Right atrium auricular region (tissue), 2 donors: Measurements from ENCODE around the gene PGAP3. TPM values are rescaled to one million over a fixed set of nuclear protein-coding genes. Genes with fewer than 3 reads are reported as not detected.

Experiments used
- DNase-seq: peaks from one replicate; pipeline ENCODE4 v3.0.0-alpha.2; 2019; ENCODE audit warnings: low spot score
- H3K27ac ChIP-seq, 2 donors: fragments of 200-600 bp; sonication (generic); 1 replicate in 1 of 2; 2 replicates in 1 of 2; pipeline ENCODE4 v1.5.1; 2016 to 2019
- H3K27me3 ChIP-seq, 2 donors: fragments of 200-600 bp; sonication (generic); one replicate each; pipeline versions ENCODE4 v1.5.1 to v1.6.0; 2017 to 2019
- H3K36me3 ChIP-seq: fragments of 200-600 bp; sonication (generic); one replicate; pipeline ENCODE4 v1.5.1; 2016
- H3K4me1 ChIP-seq, 2 donors: fragments of 200-600 bp; sonication (generic); one replicate each; pipeline versions ENCODE4 v1.5.1 to v1.6.0; 2017 to 2019
- H3K4me3 ChIP-seq, 2 donors: fragments of 200-600 bp; sonication (generic); 1 replicate in 1 of 2; 2 replicates in 1 of 2; pipeline ENCODE4 v1.5.1; 2017 to 2019; ENCODE audit warnings: mild to moderate bottlenecking in 1 of 2, moderate library complexity in 1 of 2
- H3K9me3 ChIP-seq, 2 donors: fragments of 200-600 bp; sonication (generic); one replicate each; pipeline ENCODE4 v1.5.1; 2019
- total RNA-seq, 2 donors: library from RNA; depleted of rRNA; stranded (reverse); fragments of >200 nt; gene quantifications; one replicate each; pipeline ENCODE4 v1.1.0, GENCODE V29; 2016
- TF ChIP-seq, protein P1 (sequence below), 2 donors: fragments of 200-600 bp; sonication (generic); IDR thresholded peaks; one replicate each; pipeline ENCODE4 v1.5.1; 2019; ENCODE audit warnings: antibody characterized with exemption in 2 of 2

Gene PGAP3
- total RNA-seq, 2 donors from 2014 or later: 14.0 to 21.6 TPM

DNA sequence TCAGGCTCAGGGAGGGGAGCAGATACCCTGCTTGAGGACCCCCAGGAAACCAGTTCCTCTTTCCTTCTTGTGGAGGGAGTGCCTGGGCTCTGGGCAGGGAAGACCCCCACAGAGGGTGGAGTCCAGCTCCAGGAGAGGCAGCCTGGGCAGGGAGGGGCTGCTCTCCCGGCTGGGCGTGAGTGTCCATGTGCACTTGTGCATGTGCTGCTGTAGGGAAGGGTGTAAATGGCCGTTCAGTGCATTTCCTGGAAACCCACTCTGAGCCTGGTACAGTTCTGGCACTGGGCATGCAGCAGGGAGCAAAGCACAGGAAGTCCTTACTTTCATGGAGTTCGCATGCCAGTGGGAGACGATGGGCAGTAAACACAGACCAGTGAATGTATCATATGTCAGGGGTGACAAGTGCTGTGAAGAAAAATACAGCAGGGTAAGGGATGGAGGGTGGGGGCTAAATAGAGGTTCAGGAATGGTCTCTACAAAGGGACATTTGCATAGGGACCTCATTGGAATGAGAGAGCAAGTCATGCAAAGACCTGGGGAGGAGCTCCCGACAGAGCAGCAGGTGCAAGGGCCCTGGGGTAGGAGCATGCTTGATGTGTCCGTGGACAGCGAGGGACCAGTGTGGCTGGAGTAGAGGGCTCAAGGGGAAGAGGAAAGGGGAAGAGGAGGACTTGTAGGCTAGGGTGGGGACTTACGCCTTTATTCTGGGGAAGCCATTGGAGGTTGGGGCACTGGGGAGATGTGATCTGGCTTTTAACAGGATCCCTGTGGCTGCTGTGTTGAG is 45.4 kb downstream of the PGAP3 start:
- no peaks in the 10 kb centered on the region for H3K27me3 ChIP-seq
- no peaks in the 10 kb centered on the region for H3K9me3 ChIP-seq
- TF ChIP-seq, protein P1, sequence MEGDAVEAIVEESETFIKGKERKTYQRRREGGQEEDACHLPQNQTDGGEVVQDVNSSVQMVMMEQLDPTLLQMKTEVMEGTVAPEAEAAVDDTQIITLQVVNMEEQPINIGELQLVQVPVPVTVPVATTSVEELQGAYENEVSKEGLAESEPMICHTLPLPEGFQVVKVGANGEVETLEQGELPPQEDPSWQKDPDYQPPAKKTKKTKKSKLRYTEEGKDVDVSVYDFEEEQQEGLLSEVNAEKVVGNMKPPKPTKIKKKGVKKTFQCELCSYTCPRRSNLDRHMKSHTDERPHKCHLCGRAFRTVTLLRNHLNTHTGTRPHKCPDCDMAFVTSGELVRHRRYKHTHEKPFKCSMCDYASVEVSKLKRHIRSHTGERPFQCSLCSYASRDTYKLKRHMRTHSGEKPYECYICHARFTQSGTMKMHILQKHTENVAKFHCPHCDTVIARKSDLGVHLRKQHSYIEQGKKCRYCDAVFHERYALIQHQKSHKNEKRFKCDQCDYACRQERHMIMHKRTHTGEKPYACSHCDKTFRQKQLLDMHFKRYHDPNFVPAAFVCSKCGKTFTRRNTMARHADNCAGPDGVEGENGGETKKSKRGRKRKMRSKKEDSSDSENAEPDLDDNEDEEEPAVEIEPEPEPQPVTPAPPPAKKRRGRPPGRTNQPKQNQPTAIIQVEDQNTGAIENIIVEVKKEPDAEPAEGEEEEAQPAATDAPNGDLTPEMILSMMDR (IDR thresholded peaks at IDR 0.05): no peak
- no peak for DNase-seq
- peaks cover 0 to 69% of the 10 kb centered on the region in 2 donors for H3K4me1 ChIP-seq
- no peak overlapping the region for H3K27ac ChIP-seq
- H3K36me3 ChIP-seq: no peaks in the 10 kb centered on the region
- no peak overlapping the region for H3K4me3 ChIP-seq

DNA sequence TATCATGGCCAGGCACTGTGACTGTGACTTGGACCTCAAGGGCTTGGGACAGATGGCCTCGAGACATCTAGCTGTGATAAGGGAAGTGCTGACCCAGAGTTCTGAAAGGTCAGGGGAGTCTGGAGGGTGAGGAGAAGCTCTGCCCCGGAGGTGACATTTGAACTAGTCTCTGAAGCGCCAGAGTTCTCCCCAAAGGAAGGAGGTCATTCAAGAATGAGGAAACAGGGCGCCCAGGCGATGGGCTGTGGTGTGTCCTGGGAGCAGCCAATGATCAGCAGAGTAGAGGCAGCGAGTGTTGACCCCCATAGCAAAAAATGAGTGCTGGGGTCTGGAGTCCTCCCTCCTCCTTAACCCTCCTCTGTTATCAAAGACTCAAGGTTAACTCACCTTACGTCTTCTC is 46.0 kb downstream of the PGAP3 start:
- H3K36me3 ChIP-seq: no peaks in the 10 kb centered on the region
- TF ChIP-seq, protein P1 (IDR thresholded peaks at IDR 0.05): no peak
- H3K27ac ChIP-seq: no peak overlapping the region
- peaks cover 0 to 67% of the 10 kb centered on the region in 2 donors for H3K4me1 ChIP-seq
- H3K27me3 ChIP-seq: no peaks in the 10 kb centered on the region
- H3K9me3 ChIP-seq: no peaks in the 10 kb centered on the region
- no peak overlapping the region for H3K4me3 ChIP-seq
- no peak for DNase-seq

- Histone ChIP-seq H3K27ac (no peak overlapping the region), H3K9me3 (no peaks in the 10 kb centered on the region), H3K4me1 (peaks cover 0 to 73% of the 10 kb centered on the region in 2 donors), H3K4me3 (no peak overlapping the region), H3K36me3 (no peaks in the 10 kb centered on the region), H3K27me3 (no peaks in the 10 kb centered on the region)
- TF ChIP-seq, protein P1 (IDR thresholded peaks at IDR 0.05): no peak
- DNase-seq: no peak
Measured at GRCh38 chr17:39641097-39641496, 46.8 kb downstream of the PGAP3 start.

GRCh38 chr17:39640591-39641031 is 47.2 kb downstream of the PGAP3 start:
- DNase-seq: no peak
- Histone ChIP-seq H3K36me3 (no peaks in the 10 kb centered on the region), H3K9me3 (no peaks in the 10 kb centered on the region), H3K27me3 (no peaks in the 10 kb centered on the region), H3K27ac (no peak overlapping the region), H3K4me3 (no peak overlapping the region), H3K4me1 (peaks cover 0 to 75% of the 10 kb centered on the region in 2 donors)
- TF ChIP-seq, protein P1 (IDR thresholded peaks at IDR 0.05): no peak

GRCh38 chr17:39639566-39640458 is 48.0 kb downstream of the PGAP3 start:
- Histone ChIP-seq H3K4me1 (peaks cover 0 to 75% of the 10 kb centered on the region in 2 donors), H3K27ac (no peak overlapping the region), H3K36me3 (no peaks in the 10 kb centered on the region), H3K4me3 (no peak overlapping the region), H3K9me3 (no peaks in the 10 kb centered on the region), H3K27me3 (no peaks in the 10 kb centered on the region)
- TF ChIP-seq, protein P1 (IDR thresholded peaks at IDR 0.05): no peak
- no peak for DNase-seq
